ENCODE results near the gene RAB40B.

DNA sequence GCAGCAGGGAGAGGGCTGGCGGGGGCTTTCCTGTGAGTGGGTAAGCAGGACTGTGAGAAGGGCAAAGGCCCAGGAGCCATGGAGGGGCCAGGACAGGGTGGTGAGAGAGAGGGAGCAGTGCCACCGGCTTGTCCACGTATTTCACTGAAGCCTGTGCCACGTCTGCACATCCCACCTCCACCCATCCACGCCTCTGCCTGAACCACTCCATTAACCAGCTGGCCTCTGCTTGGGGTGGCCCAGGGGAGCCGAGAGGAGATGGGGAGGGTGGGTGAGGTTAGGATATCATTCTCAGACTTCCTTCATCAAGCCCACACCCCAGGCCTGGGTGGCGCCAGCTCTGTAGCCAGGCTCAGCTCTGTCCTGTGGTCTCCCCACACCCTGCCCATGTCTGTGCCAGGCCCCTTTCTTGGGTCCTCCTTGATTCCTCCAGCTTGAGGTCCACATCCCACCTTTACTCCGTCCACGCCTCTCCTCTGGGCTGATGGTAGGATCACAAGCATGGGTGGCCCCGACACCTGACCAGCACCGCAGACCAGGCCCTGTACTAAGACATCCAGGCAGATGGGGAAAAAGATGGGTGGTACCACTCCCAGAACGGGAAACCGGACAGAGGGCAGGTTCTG, 33.7 kb upstream of the RAB40B start:
- TF ChIP-seq SP1 (IDR thresholded peaks at IDR 0.05) (no peak), EGR1 (IDR thresholded peaks at IDR 0.05; ENCODE audit: low read depth in 2 of 2) (no peak), GABPA (IDR thresholded peaks at IDR 0.05 in 1 of 2, conservative IDR thresholded peaks at IDR 0.05 in 1 of 2) (no peak), JUND (IDR thresholded peaks at IDR 0.05) (no peak), ATF3 (IDR thresholded peaks at IDR 0.05) (no peak), YY1 (IDR thresholded peaks at IDR 0.05) (no peak), RAD21 (IDR thresholded peaks at IDR 0.05) (no peak)
- TF ChIP-seq, protein P1, sequence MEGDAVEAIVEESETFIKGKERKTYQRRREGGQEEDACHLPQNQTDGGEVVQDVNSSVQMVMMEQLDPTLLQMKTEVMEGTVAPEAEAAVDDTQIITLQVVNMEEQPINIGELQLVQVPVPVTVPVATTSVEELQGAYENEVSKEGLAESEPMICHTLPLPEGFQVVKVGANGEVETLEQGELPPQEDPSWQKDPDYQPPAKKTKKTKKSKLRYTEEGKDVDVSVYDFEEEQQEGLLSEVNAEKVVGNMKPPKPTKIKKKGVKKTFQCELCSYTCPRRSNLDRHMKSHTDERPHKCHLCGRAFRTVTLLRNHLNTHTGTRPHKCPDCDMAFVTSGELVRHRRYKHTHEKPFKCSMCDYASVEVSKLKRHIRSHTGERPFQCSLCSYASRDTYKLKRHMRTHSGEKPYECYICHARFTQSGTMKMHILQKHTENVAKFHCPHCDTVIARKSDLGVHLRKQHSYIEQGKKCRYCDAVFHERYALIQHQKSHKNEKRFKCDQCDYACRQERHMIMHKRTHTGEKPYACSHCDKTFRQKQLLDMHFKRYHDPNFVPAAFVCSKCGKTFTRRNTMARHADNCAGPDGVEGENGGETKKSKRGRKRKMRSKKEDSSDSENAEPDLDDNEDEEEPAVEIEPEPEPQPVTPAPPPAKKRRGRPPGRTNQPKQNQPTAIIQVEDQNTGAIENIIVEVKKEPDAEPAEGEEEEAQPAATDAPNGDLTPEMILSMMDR (IDR thresholded peaks at IDR 0.05; ENCODE audit: low read depth, low read length, missing input control) = no peak
- TF ChIP-seq, protein P2, sequence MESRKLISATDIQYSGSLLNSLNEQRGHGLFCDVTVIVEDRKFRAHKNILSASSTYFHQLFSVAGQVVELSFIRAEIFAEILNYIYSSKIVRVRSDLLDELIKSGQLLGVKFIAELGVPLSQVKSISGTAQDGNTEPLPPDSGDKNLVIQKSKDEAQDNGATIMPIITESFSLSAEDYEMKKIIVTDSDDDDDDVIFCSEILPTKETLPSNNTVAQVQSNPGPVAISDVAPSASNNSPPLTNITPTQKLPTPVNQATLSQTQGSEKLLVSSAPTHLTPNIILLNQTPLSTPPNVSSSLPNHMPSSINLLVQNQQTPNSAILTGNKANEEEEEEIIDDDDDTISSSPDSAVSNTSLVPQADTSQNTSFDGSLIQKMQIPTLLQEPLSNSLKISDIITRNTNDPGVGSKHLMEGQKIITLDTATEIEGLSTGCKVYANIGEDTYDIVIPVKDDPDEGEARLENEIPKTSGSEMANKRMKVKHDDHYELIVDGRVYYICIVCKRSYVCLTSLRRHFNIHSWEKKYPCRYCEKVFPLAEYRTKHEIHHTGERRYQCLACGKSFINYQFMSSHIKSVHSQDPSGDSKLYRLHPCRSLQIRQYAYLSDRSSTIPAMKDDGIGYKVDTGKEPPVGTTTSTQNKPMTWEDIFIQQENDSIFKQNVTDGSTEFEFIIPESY (IDR thresholded peaks at IDR 0.05) = no peak
- TF ChIP-seq, protein P3, sequence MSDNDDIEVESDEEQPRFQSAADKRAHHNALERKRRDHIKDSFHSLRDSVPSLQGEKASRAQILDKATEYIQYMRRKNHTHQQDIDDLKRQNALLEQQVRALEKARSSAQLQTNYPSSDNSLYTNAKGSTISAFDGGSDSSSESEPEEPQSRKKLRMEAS (IDR thresholded peaks at IDR 0.05) = no peak

All from liver (tissue), 3 donors.